SK-N-SH (cell line): ENCODE results near the gene HARS1. TPM values are rescaled to one million over a fixed set of nuclear protein-coding genes. Genes with fewer than 3 reads are reported as not detected.

Experiments used
- CTCF ChIA-PET: fragments of 300-600, 350-600 bp; formaldehyde crosslinking; extraction: SDS; loops from one replicate; lab custom pipeline; 2021; lab: Yijun Ruan, JAX
- POLR2A ChIA-PET: fragments of 350-600 bp; sonication (Branson Sonifier 250); formaldehyde crosslinking; extraction: SDS; loops from one replicate; lab custom pipeline; 2020; ENCODE audit warnings: antibody characterized with exemption, inconsistent platforms; lab: Yijun Ruan, JAX
- DNase-seq: peaks from one replicate; pipeline ENCODE4 v3.0.0; 2012
- H2AFZ ChIP-seq: fragments of 200-600 bp; sonication (generic); 2 replicates; pipeline ENCODE4 v1.8.1; 2016; ENCODE audit warnings: antibody characterized with exemption, mild to moderate bottlenecking, low read depth
- H3F3A ChIP-seq: fragments of 200-600 bp; sonication (generic); replicated peaks from 2 replicates; pipeline ENCODE3; 2016; ENCODE audit warnings: antibody characterized with exemption, mild to moderate bottlenecking; ENCODE audit not compliant: insufficient read depth
- H3K27ac ChIP-seq, 2 experiments: fragments of 200-500 bp in 1 of 2; fragments of 200-600 bp in 1 of 2; sonication (Bioruptor generic) in 1 of 2; sonication (generic), shearing (Covaris generic) in 1 of 2; 2 replicates each; pipeline versions ENCODE4 v1.5.1 to v1.6.1; 2014 to 2016; ENCODE audit warnings: low read depth in 2 of 2, inconsistent platforms in 1 of 2, low read length in 1 of 2, mild to moderate bottlenecking in 1 of 2, mixed read lengths in 1 of 2
- H3K27me3 ChIP-seq: fragments of 200-600 bp; sonication (generic), shearing (Covaris generic); 2 replicates; pipeline ENCODE4 v1.6.1; 2016; ENCODE audit warnings: mixed run types; ENCODE audit not compliant: insufficient read depth
- H3K36me3 ChIP-seq, 2 experiments: fragments of 200-500 bp in 1 of 2; fragments of 200-600 bp in 1 of 2; sonication (Bioruptor generic) in 1 of 2; sonication (generic) in 1 of 2; replicated peaks in 1 of 2; 2 replicates each; pipeline versions ENCODE3 to v1.5.1; 2014 to 2016; ENCODE audit warnings: low read length in 1 of 2, mild to moderate bottlenecking in 1 of 2; ENCODE audit not compliant: insufficient read depth in 2 of 2, control insufficient read depth in 1 of 2
- H3K4me1 ChIP-seq, 2 experiments: fragments of 200-500 bp in 1 of 2; fragments of 200-600 bp in 1 of 2; sonication (Bioruptor generic) in 1 of 2; sonication (generic), shearing (Covaris generic) in 1 of 2; 2 replicates each; pipeline versions ENCODE4 v1.5.1 to v1.6.1; 2014 to 2016; ENCODE audit warnings: low read depth in 1 of 2, low read length in 1 of 2, mixed run types in 1 of 2; ENCODE audit not compliant: insufficient read depth in 2 of 2, control insufficient read depth in 1 of 2
- H3K4me2 ChIP-seq: fragments of 200-600 bp; sonication (generic), shearing (Covaris generic); 2 replicates; pipeline ENCODE4 v1.6.1; 2017; ENCODE audit warnings: mixed run types
- H3K4me3 ChIP-seq, 2 experiments: fragments of 200-500 bp in 1 of 2; fragments of 200-600 bp in 1 of 2; sonication (Bioruptor generic) in 1 of 2; sonication (generic), shearing (Covaris generic) in 1 of 2; 2 replicates each; pipeline versions ENCODE4 v1.5.1 to v1.8.1; 2014 to 2016; ENCODE audit warnings: low read depth in 2 of 2, inconsistent platforms in 1 of 2, low read length in 1 of 2, mild to moderate bottlenecking in 1 of 2, mixed read lengths in 1 of 2, moderate library complexity in 1 of 2
- H3K79me2 ChIP-seq: fragments of 200-600 bp; sonication (generic); 2 replicates; pipeline ENCODE4 v1.8.1; 2017; ENCODE audit warnings: mild to moderate bottlenecking; ENCODE audit not compliant: insufficient read depth
- H3K9ac ChIP-seq: fragments of 200-600 bp; sonication (generic); 2 replicates; pipeline ENCODE4 v1.6.1; 2017; ENCODE audit warnings: mixed run types
- H3K9me2 ChIP-seq: fragments of 200-600 bp; sonication (generic); 2 replicates; pipeline ENCODE4 v1.6.1; 2017; ENCODE audit warnings: mixed run types
- H3K9me3 ChIP-seq: fragments of 200-600 bp; sonication (generic); 2 replicates; pipeline ENCODE4 v1.6.1; 2017; ENCODE audit warnings: mixed run types, mild to moderate bottlenecking, moderate library complexity
- H4K20me1 ChIP-seq: fragments of 200-600 bp; sonication (generic); 2 replicates; pipeline ENCODE4 v1.6.1; 2017; ENCODE audit warnings: mild to moderate bottlenecking, mixed run types; ENCODE audit not compliant: insufficient read depth
- CHD2 ChIP-seq: fragments of 150-350 bp; IDR thresholded peaks from 2 replicates; pipeline ENCODE4 v1.6.1; 2018; ENCODE audit warnings: low read length; ENCODE audit not compliant: partially characterized antibody
- POLR2AphosphoS5 ChIP-seq: IDR thresholded peaks from 2 replicates; pipeline ENCODE4 v1.6.1; 2012; ENCODE audit warnings: low read depth, low read length
- RAD21 ChIP-seq: IDR thresholded peaks from 2 replicates; pipeline ENCODE4 v1.6.1; 2012; ENCODE audit warnings: mild to moderate bottlenecking, low read length
- SMC3 ChIP-seq: IDR thresholded peaks from 2 replicates; pipeline ENCODE4 v1.6.1; 2012; ENCODE audit warnings: low read depth, low read length, improper control_type of control experiment
- TAF1 ChIP-seq: IDR thresholded peaks from 2 replicates; pipeline ENCODE4 v1.6.1; 2012; ENCODE audit warnings: low read depth, mild to moderate bottlenecking, low read length, moderate library complexity, borderline replicate concordance
- WGBS: methylation state at CpG from one replicate; pipeline ENCODE4 v1.1.6; 2017; ENCODE audit warnings: low lambda C conversion rate; 5-methylcytosine and 5-hydroxymethylcytosine counted together
- polyA plus RNA-seq, 3 experiments: library from polyadenylated mRNA; depleted of rRNA; stranded (reverse); fragments of >200 nt; gene quantifications; 2 replicates each; pipeline ENCODE4 v1.2.3, GENCODE V29; 2012
- TF ChIP-seq, protein P1 (sequence below): IDR thresholded peaks from 2 replicates; pipeline ENCODE4 v1.4.0; 2012; ENCODE audit warnings: low read depth, borderline replicate concordance

Gene HARS1
- polyA plus RNA-seq, 1 of the 3 experiments (the other 2 are of a cell fraction): 124 TPM

DNA sequence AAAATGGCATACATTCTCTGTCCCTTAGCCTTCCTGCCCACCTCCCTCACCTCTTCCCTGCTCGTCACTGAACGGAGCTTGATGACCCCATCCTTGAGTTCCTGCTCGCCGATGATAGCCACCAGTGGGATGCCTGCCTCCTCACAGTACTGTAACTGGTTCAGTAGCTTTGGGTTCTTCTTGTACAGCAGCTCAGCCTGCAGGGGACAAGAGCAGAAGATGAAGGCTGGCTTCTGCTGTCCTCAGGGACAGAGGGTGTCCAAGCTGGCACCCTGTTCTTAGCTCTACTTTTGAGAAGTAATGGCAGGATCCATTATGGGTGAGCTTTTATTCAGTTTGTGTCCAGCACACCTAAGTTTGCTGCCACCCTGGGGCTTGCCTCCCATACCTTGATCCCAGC lies 16.5 kb downstream of the HARS1 start:
- 98% methylated on average over 4 of the region's 4 CpGs for WGBS
- H3K9me3 ChIP-seq: no peaks in the 10 kb centered on the region
- 0 out of 2 replicates have a peak, but pooled peaks have one; percentile 2 for TF ChIP-seq POLR2AphosphoS5
- no peak for TF ChIP-seq RAD21

DNA sequence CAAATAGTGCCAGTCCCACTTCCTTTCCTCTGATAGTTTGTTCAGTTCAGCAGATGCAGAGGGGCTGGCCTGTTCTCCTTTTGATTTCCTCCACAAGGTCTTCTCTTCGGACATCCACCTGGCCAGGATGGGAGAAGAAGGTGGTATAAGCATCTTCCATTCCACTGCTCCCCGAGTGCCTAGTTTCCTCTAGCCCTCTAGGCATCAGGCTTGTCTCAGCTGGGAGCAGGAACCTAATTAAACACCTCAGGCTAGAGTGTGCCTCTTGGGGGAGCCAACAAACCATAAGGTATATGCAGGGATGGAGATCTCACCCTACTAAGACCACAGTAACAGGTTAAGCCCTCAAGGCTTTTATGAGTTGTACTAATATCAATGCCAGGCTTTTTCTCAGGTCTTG lies 17.0 kb downstream of the HARS1 start:
- Histone ChIP-seq H2AFZ (no peak overlapping the region), H3K27ac (no peak overlapping the region; a peak in 1 of 4 replicates), H3K9ac (no peak overlapping the region), H4K20me1 (no peaks in the 10 kb centered on the region), H3K4me1 (no peaks in the 10 kb centered on the region), H3K4me2 (no peak overlapping the region), H3F3A (peaks cover 3% of the 10 kb centered on the region), H3K27me3 (no peaks in the 10 kb centered on the region), H3K9me2 (no peaks in the 10 kb centered on the region), H3K36me3 (peaks cover 37 to 87% of the 10 kb centered on the region in 2 experiments), H3K4me3 (no peak overlapping the region), H3K79me2 (no peaks in the 10 kb centered on the region; the same call in 1 of the 2 replicates), H3K9me3 (no peaks in the 10 kb centered on the region)
- no peak for DNase-seq
- ChIA-PET CTCF (interaction anchor here (1.3 kb wide), 1 partner anchor 34 kb away, joined by 4 read pairs; no protein-coding TSS in a partner anchor), POLR2A (interaction anchor here (1.0 to 2.6 kb wide), 2 partner anchors 9 to 17 kb away, joined by 7 to 11 read pairs; partner anchors contain the start of genes HARS1 and HARS2)
- 92% methylated on average over 2 of the region's 2 CpGs for WGBS
- TF ChIP-seq POLR2AphosphoS5: 0 out of 2 replicates have a peak, but pooled peaks have one; percentile 5
- no peak for TF ChIP-seq SMC3

More for the DNA sequence above, 16.5 kb downstream of the HARS1 start:
- Histone ChIP-seq H3K79me2 (no peaks in the 10 kb centered on the region), H3K4me2 (no peak overlapping the region), H2AFZ (no peak overlapping the region), H3K9me2 (no peaks in the 10 kb centered on the region), H4K20me1 (no peaks in the 10 kb centered on the region), H3K4me1 (no peaks in the 10 kb centered on the region), H3F3A (peaks cover 2% of the 10 kb centered on the region), H3K27ac (no peak overlapping the region; a peak in 1 of 4 replicates), H3K36me3 (peaks cover 37 to 87% of the 10 kb centered on the region in 2 experiments), H3K27me3 (no peaks in the 10 kb centered on the region), H3K9ac (no peak overlapping the region), H3K4me3 (no peak overlapping the region)
- no peak for DNase-seq
- POLR2A ChIA-PET: interaction anchor here (1.0 to 2.6 kb wide), 3 partner anchors 10 to 27 kb away, joined by 5 to 11 read pairs (median 7); partner anchors contain the start of genes HARS1, HARS2 and IK
- CTCF ChIA-PET: interaction anchor here (1.3 kb wide), 1 partner anchor 35 kb away, joined by 4 read pairs; no protein-coding TSS in a partner anchor

DNA sequence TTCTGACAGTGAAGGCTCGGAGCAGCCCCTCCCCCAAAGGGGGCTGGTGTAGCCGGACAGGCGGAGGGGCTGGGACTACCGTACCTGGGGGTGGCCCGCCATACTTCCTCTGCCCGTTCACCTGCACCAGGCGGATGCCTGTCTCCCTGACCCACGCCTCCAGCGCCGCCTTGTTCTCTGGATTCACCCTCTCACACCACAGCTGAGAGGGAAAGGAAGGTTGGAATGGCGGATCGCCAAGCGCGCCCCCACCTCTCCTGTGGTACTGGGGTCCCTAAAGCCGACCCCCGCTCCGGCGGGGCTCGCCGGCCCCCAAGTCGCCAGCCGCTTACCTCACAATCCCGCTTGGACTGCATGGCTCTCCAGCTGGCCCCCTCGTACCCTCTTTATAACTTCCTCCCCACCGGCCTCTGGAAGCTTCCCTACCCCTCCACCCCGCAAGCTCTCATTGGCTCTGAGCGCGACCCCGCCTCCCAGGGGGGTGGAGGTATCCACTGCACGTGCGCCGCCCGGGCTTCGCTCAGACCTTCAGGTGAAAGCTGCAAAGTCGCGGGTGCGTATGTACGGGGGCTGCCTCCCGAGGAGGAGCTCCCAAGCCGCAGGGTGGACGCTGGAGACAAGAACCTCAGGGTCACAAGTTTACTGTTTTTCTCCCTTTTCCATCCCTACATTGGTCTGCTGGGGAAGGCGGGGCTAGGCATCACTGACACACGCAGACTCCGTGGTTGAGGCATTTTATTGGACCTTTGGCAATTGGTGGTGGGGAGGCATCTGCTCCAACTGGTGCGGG lies 17.8 kb downstream of the HARS1 start, which contains the start of gene DND1:
DND1 (minus strand) TSS at position 390 of the 790 bp plus-strand sequence; CDS start at position 356, 34 bp downstream.
- CTCF ChIA-PET: interaction anchor here (2.2 kb wide), 1 partner anchor 13 kb away, joined by 5 read pairs; no protein-coding TSS in a partner anchor

More for the DNA sequence above, 17.8 kb downstream of the HARS1 start, which contains the start of gene DND1:
- Histone ChIP-seq H3F3A (peaks cover 3% of the 10 kb centered on the region), H3K4me3 (no peak within 1 kb of the TSS), H3K9me3 (no peaks in the 10 kb centered on the region), H3K9me2 (no peaks in the 10 kb centered on the region), H3K4me1 (no peaks in the 10 kb centered on the region), H3K27ac (no peak within 1 kb of the TSS; a peak in 1 of 4 replicates), H3K27me3 (no peaks in the 10 kb centered on the region), H2AFZ (no peak within 1 kb of the TSS), H3K4me2 (no peak within 1 kb of the TSS), H3K36me3 (peaks cover 38 to 90% of the 10 kb centered on the region in 2 experiments), H3K79me2 (peaks cover 3% of the 10 kb centered on the region; the same call in 1 of the 2 replicates), H4K20me1 (no peaks in the 10 kb centered on the region), H3K9ac (no peak within 1 kb of the TSS)
- peak; percentile 55 for DNase-seq
- WGBS: 93% methylated on average over 42 of the region's 45 CpGs
- TF ChIP-seq TAF1 (no peak), POLR2AphosphoS5 (0 out of 2 replicates have a peak, but pooled peaks have one; percentile 7), CHD2 (no peak)
- TF ChIP-seq, protein P1, sequence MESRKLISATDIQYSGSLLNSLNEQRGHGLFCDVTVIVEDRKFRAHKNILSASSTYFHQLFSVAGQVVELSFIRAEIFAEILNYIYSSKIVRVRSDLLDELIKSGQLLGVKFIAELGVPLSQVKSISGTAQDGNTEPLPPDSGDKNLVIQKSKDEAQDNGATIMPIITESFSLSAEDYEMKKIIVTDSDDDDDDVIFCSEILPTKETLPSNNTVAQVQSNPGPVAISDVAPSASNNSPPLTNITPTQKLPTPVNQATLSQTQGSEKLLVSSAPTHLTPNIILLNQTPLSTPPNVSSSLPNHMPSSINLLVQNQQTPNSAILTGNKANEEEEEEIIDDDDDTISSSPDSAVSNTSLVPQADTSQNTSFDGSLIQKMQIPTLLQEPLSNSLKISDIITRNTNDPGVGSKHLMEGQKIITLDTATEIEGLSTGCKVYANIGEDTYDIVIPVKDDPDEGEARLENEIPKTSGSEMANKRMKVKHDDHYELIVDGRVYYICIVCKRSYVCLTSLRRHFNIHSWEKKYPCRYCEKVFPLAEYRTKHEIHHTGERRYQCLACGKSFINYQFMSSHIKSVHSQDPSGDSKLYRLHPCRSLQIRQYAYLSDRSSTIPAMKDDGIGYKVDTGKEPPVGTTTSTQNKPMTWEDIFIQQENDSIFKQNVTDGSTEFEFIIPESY: no peak
- POLR2A ChIA-PET: interaction anchor here (1.5 to 2.6 kb wide), 2 partner anchors 9 to 18 kb away, joined by 4 to 11 read pairs; partner anchors contain the start of genes HARS1, HARS2 and WDR55
